ENCODE data around the gene RNF5.
"Not testable (repeated sequence)": the region's sequence is repeated elsewhere in the genome, so short reads cannot be mapped to it uniquely, and the experiment has no call there.

Gene RNF5, protein sequence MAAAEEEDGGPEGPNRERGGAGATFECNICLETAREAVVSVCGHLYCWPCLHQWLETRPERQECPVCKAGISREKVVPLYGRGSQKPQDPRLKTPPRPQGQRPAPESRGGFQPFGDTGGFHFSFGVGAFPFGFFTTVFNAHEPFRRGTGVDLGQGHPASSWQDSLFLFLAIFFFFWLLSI

DNA sequence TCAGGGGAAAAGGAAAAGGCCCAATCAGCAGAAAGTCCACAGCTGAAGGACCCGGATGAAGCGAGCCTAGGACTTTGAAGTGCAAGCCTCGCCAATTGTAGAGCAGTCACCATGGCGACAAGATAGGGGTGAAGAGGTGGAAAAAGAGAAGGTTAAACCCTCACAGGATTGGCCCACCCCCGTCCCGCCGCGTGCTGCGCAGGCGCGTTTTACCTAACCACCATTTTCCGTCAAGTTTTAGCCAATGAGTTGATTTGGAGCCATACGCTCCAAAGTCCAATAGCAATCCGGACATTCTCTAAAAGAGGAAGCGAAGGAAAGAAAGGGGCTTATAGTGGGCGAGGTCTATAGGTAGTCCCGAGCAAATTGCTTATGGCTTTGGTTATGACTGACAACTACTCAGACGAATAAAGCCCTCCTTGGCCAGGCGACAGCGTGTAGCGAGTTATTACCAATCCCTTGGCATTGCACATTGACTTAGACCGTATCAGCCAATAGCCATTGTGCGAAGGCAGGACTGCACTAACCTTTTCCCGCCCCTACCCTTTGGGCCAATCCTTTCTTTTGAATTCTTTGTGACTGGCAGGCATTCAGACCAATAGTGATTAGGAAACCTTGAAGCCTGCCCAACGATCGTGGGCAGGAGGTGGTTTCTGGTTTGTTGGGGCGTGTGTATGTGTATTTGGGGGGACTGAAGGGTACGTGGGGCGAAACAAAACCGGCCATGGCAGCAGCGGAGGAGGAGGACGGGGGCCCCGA lies at the start of gene RNF5:
TSS of gene RNF5 (plus strand) at position 618 of the 759 bp plus-strand sequence. CDS start at position 725, 107 bp downstream.
- peak; percentile 78 to 91 for DNase-seq (ENCODE audit: low read depth in 2 of 2)

DNA sequence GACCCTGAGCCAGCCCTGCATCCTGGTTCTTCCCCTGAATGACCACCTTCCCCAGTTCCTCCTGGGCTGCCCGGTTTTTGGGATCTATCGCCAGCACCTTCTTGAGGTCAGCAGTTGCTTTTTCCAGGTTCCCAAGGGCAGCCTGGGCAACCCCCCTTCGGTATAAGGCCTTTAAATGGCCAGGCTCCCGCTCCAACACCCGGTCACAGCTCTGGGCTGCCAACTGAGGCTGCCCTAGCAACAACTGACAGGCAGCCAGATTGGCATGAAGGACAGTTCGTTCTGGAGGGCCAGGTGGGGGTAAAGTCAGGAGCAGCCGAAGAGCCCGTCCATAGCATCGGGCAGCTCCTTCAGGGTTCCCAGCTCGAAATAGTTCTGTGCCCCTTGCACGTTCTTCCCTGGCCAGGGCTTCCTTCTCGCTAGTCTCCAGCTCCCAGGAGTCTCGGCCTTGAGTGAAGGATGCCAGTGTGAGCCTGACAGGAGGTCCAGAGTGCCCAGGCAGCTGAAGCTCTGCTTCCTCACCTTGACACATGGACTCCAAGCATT lies 49.4 kb upstream of the RNF5 start:
- no peak for DNase-seq (ENCODE audit: low read depth in 2 of 2)

DNA sequence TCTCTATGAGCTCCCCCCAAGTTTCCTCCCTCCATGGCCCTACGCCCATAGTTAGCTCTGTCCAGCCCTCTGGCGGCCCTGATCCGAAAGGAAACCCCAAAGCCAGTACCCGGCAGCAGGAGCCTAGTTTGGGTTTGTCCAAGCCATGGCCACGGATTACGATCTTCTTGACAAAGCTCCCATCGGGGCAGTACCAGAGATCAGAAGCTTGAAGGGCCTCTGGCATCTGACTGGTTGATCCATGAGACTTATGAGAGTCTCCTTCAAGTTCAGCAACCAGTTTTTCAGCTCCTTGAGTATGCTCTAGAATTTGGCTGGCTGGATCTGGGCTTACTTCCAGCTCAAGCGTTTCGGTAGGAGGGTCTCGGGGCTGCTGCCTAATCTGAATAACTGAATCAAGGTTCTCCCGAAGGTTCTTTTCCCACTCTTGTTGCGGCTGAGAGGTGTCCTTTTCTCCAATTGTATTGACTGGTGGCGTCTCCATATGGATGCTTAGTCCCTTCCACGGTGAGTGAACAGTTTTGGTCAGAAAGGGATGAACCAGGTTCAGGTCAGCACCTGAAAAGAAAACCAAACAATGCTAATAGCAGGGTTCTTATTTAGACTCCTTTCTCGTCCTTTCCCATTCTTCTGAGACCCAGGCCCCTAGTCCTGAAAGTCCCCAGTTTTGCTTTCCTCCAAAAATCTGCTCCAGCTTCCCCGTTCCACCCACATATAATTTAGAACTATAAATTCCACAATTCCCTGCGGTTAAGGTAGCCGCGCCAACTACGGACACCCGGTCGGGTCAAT lies 48.7 kb upstream of the RNF5 start:
- no peak for DNase-seq (ENCODE audit: low read depth in 2 of 2)

DNA sequence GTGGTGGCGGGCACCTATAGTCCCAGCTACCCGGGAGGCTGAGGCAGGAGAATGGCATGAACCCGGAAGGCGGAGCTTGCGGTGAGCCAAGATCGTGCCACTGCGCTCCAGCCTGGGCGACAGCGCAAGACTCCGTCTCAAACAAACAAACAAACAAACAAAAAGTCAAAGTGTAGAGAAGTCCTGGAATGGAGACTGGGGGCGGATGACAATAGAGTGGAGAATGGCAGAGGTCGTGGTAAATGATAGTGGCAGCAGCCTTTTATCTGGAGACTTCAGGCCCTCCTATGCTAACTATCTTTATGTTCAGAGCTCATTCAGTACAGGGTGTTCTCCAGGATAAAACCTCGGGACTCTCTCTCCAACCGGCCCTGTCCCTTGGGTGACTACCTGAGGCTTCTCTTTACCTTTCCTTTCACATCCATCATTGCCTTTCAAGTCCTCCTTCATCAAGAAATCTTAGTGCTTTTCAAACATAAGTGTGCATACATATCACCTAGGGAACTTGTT lies 46.7 kb upstream of the RNF5 start:
- no peak for DNase-seq (ENCODE audit: low read depth in 2 of 2)

DNA sequence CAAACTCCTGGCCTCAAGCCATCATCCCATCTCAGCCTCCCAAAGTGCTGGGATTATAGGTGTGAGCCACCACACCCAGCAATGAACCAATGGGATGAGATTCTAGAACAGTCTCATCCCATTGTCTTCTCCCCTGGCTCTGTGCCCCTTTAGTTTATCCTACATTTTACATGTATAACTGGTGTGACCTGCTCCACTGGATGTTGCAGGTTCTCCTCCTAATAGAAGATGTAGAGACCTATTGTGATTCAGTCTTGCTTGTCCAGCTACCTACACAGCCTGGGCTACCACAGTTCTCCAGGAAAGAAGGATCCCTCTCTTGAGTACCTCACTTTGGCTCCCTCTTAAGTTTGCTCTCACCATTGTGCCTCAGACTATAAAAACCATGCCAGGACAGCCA lies 46.1 kb upstream of the RNF5 start:
- no peak for DNase-seq (ENCODE audit: low read depth in 2 of 2)

DNA sequence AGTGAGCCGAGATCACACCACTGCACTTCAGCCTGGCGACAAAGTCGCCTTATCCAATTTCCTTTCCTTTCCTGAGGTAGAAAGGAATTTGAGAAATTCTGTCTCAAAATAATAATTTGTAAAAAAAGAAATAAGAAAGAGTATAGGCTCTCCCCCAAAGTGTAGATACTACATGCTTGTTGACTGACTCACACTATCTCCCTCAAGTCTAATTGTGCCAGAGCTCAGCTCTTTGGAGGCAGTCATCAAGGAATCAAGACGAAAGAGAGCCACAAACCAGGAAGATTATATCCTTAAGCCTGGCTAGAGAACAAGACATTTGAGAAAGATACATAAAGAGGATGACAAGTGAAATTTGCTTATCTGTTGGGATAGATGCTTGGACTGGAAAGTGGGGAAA lies 44.4 kb upstream of the RNF5 start:
- DNase-seq (ENCODE audit: low read depth in 2 of 2), result no peak

DNA sequence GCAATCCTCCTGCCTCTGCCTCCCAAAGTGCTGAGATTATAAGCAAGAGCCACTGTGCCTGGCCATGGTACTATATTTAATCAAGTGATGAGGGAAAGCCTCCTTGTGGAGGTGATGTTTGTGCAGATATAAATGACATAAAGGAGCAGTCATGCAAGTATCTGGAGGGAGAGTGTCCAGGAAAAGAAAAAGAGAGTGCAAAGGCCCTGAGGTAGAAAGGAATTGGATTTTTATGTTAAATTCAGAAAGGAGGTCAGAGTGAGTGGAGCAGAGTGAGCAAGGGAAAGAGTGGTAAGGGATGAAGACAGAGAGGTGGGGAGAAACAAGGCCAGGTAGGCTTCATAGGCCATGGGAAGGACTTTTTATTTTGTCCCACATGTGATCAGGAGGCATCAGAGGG lies 40.8 kb upstream of the RNF5 start:
- DNase-seq (ENCODE audit: low read depth in 2 of 2), result no peak

DNA sequence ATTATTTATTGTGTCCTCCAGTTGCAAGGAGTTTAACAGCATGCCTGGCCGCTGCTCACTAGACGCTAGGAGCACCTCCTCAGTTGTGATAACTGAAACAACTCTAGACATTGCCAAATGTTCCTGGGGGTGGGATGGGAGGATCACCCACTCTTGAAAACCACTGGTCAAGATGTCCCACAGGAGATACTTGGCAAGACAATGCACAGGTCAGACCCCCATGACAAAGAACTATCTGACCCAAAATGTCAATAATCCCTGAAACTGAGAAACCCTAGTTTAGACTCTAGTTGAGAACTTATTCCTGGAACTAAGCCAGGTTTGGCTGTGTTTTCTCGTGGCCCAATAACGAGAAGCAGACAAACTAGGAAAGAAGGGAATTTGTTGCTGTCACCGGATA lies 38.6 kb upstream of the RNF5 start:
- no peak for DNase-seq (ENCODE audit: low read depth in 2 of 2)

DNA sequence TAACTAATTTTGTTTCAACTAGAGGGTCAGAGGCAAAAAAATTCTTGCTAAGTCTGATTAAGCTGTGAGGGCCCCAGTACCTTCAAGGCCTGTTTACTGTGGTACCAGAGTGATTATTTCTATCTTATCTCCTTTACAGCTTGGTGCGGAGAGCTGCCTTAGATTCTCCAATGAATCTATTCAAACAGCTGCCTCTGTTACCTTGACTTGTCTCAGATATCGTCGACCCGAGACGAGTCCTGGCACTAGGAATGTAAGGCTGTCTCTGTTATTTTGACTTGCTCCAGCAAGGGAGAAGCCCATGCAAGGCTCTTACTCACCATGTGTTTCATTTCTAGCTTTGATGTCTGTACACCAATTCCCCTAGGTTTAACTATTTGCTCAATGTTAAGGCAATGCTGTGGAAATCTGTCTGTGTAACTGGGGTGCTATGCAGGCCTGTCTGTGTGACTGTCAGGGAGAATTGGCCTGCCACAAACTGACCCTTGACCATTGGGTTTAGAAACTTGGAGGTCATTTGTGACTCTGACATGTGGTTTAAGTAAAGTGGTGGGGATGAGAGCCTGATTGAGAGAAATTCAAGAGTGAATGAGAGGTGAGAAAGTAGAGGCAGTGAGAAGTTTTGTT lies 37.7 kb upstream of the RNF5 start:
- DNase-seq (ENCODE audit: low read depth in 2 of 2), result no peak

DNA sequence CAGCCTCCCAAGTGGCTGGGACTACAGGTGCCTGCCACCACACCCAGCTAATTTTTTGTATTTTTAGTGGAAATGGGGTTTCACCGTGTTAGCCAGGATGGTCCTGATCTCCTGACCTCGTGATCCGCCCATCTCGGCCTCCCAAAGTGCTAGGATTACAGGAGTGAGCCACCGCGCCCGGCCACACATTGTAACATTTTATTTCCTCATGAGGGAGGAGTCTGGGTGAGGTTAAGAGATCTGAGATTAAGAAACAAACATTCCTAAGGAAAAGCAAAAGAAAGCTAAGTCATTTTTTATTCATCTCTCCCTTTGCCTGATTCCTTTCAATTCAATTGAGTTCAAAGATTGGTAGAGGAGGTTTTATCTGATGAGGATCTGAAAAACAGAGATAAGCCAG lies 34.0 kb upstream of the RNF5 start:
- not testable (repeated sequence) for DNase-seq (ENCODE audit: low read depth in 2 of 2)

DNA sequence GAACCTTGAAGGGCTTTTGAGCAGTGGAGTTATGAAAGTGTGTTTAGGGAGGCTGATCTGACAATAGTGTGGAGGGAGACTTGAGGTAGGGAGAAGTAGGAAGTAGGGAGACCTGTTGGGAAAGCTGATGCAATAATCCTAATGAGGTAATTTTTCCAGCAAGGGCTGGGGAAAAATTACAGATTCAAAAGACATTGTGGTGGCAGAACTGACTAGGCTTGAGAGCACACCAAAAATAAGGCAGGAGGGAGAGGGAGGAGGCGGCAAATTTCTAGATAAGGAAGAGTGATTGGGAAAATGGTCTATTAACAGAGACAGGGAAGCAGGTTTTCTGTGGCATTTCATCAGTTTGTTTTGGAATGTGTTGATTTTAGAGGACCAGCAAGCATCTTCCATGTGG lies 31.9 kb upstream of the RNF5 start:
- DNase-seq (ENCODE audit: low read depth in 2 of 2), result no peak

DNA sequence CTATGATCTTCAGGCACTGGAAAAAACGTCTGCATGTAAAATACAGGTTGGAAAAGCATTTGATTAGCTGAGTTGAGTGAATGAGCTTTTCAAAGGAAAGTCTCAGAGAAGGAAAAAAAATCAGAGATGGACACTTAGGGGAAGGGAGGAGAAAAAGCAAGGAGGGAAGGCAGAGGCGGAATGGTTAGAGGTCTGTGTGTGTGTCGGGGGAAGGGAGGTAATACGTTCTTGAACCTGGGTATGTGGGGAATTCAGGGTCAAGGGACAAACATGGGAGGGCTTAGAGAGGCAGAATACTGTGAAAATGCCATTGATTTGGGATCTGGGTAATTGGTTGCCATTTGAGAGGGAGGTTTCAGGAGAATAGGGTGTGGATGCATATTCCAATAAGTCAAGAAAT lies 31.5 kb upstream of the RNF5 start:
- DNase-seq (ENCODE audit: low read depth in 2 of 2), result no peak

DNA sequence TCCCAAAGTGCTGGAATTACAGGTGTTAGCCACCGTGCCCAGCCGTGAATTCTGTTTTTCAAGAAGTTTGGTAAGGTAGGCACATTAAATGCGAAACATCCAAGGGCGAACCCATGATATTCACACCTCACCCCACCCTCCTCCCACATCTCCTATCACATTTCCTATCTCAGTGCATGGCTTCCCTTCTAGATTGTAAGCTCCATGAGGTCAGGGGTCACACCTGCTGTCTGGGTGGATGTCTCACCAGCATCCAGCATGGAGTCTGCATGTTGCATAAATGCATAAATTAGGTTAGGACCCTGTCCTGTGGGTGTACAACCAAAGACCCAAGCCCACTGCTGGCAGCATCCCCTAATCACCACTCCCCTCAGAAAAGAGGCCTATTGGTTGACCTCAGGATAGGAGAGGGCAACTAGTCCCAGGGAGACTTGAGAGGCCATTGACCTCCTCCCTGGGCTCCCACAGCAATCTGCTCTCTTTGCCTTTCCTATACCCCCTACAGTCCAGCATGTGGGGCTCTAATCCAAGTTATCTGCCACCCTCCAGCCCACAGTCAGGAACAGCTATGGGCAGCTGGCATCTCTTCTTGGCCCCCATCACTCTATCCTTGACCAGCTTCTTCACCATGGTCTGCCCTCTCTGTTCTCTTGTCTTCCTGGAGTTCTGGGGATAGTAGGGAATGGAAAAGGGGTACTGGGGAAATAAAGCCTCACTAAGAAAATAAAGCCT lies 30.6 kb upstream of the RNF5 start:
- no peak for DNase-seq (ENCODE audit: low read depth in 2 of 2)

DNA sequence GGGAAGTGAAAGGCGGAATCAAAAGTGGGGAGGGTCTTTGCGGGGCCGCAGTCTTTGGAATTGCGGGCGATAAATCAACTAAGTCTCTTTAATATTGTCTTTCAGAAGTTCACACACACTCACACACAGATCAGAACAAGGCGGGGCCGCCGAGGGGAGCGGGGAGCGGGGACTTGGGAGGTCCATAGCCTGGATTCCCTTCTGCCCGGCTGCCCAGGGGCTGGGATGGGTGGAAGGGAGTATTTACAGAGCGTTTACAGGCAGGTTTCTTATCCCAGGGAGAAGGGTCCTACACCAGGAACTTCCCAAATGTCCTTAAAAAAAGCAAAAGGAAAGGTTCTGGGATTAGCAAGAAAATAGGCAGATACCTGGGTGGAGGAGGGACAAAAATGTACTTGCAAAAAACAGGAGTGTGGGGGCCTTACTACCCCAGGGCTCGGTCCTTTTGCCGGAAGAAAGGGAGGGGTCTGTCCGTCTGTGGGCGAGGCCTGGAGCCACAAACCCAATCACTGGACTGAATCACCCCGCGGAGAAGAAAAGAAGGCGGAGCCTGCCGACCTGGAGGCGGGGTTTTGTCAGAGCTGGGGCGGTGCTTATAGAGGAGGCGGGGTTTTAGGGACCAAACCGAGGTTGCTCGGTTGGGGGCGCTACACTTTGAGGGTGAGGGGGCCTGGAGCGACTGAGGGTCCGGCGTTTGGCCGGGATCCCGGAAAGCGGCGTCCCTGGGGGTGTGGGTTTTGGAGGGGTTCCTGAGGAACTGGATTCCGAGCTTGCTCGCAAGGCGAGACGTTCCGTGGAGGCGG lies 29.7 kb upstream of the RNF5 start:
- peak; percentile 39 to 40 for DNase-seq (ENCODE audit: low read depth in 2 of 2)

DNA sequence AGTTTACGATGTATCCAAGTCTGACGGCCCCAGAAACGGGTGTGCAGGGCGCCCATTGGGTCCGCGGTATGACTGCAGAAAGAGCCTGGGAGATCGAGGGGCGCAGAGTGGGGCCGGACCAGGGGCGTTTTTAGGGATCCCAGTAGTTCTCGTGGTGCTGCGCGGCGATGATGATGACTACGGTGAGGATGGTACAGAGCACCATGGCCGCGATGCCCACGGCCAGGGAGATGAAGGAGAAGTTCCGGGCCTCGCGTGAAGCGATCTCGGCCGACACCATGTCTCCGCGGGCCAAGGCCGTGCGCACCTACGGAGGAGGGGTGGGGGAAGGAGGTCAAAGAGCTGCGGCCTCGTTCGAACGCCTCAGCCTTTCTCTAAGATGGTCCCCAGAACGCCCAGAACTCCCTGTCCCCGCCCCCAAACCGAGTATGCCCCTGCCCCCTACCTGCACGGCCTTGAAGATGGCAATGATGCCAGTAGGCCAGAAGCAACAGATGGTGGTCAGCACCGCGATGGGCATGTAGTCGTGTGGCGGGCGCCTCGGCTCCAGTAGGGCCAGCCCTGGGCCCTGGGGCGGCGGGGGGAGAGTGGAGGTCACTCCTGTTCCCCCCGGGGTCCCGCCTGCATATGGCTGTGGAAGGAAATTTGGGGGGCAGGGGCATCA lies 29.0 kb upstream of the RNF5 start:
- no peak for DNase-seq (ENCODE audit: low read depth in 2 of 2)

DNA sequence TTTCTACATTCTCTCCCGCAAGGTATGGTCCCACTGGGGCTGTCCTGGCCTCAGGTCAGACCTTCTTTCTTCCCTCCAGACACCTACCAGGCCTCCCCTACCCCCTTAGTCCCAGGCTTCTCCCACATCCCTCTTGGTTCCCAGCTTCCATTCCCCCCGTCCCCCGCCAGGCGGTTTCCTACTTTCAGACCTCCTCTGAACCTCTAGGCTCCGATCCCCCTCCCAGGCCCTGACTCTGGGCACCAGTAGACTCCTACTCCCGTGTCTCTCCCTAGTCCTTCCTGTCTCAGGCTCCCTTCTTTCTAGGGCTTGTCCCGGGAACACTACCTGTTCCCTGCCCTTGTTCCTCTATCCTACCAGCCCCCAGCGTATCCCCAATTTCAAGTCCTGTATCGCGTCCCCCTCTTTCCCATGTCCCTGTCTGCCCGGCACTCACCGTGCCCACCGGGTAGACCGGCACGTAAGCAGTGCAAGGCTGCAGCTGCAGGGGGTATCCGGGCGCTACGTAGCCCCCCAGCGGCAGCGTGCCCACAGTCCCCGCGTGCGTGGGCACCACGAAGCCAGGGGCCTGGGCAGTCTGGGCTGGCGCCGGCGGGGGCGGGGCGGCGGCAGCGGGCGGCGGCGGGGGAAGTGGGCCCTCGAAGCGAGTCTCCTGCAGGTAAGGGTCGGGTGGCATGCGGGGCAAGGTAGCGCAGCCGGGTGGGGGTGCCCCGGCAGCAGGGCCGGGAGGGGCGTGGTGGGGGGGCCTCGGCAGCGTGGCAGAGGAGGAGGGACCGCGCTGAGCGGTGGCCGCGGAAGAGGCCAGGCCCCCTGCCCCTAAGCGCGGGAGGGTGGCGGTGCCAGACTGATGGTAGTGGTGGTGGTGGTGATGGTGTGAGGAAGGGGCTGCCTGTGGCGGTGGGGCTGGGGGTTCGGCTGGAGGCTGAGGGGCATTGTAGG lies 28.0 kb upstream of the RNF5 start:
- DNase-seq (ENCODE audit: low read depth in 2 of 2), result no peak

DNA sequence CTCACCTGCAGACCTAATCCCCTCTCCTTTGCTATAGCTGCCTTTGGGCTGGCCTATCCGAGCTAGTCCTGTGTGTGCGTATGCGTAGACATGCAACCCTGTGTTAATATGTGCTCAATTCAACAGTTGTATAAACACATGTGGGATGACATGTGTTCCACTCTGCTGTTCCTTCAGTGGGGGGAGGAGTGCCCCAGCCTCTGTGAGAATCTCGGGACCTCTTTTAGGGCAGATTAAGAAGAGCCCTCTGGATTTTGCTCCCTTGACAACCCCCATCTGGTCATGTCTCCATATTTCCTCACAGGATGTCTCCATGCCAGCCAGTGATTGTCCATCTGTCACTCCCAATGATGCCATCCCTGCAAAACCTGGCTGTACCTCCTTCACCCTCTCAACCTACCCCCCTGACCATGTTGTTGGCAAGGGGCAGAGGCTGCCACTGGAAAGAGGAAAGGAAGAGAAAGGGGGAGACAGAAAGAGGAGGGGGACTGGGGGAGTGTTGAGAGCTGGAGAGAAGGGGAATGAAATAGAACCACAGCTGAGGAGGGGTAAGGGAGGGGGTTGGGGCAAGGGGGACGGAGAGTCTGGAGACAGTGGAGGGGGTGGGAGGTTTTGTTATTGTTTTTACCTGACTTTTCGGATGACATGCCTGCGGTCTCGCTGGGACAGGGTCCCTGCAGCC lies 26.9 kb upstream of the RNF5 start:
- no peak for DNase-seq (ENCODE audit: low read depth in 2 of 2)

Data from stimulated activated CD8-positive, alpha-beta memory T cell treated with anti-CD3 and anti-CD28 coated beads, Interleukin-15, amount 100 ng/mL, for 4 hours (primary cell).